ENCODE results near the gene KRTAP9-2.
"Not testable (repeated sequence)": the region's sequence is repeated elsewhere in the genome, so short reads cannot be mapped to it uniquely, and the experiment has no call there.

Gene KRTAP9-2

DNA sequence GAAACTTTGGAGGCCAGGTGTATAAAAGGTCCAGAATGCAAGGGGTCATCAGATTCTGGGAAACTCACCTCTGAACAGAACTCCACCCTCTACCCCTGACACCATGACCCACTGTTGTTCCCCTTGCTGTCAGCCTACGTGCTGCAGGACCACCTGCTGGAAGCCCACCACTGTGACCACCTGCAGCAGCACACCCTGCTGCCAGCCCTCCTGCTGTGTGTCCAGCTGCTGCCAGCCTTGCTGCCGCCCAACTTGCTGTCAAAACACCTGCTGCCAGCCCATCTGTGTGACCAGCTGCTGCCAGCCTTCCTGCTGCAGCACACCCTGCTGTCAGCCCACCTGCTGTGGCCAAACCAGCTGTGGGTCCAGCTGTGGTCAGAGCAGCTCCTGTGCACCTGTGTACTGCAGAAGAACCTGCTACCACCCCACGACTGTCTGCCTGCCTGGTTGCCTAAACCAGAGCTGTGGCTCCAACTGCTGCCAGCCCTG, 11.5 kb downstream of the KRTAP9-2 start, which contains the start of gene KRTAP9-8:
Gene KRTAP9-8, plus strand, starts transcription at position 51 of the 489 bp plus-strand sequence. Its CDS starts 53 bp downstream, at position 104.
- not testable (repeated sequence) for DNase-seq

DNA sequence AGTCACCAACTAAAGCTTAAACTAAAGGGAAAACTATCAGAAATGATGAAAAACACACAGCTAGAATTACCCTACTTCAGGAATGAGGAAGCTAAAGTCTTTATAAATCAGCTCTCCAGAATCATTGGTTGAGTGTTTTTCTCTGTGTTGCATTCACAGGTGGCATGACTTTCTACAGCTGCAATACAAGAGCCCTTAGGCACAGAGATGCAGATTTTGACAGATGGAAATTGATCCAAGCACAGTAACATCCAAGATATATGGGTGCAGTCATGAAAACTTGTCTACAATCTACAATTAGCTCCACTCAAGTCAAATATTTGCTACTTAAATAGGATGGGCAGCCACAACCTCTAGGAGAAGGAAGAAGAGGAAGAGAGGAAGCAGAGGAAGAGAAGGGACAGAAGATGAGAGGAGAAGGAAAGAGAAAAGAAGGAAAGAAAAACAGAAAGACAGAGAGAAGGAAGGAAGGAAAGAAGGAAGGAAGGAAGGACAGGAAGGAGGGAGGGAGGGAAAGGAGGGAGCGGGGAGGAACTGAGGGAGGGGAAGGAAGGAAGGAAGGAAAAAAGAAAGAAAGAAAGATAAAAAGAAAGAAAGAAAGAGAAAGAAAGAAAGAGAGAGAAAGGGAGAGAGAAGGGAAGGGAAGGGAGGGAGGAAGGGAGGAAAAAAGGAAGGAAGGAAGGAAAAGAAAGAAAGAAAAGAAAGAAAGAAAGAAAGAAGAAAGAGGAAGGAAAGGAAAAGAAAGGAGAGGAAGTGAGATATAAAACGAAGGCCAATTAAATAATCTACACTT, 20.7 kb downstream of the KRTAP9-2 start:
- not testable (repeated sequence) for DNase-seq

DNA sequence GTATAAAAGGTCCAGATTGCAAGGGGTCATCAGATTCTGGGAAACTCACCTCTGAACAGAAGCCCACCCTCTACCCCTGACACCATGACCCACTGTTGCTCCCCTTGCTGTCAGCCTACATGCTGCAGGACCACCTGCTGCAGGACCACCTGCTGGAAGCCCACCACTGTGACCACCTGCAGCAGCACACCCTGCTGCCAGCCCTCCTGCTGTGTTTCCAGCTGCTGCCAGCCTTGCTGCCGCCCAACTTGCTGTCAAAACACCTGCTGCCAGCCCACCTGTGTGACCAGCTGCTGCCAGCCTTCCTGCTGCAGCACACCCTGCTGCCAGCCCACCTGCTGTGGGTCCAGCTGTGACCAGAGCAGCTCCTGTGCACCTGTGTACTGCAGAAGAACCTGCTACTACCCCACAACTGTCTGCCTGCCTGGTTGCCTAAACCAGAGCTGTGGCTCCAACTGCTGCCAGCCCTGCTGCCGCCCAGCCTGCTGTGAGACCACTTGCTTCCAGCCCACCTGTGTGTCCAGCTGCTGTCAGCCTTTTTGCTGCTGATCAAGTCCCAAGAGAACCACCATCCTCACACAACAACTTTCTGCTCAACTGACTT, 23.3 kb downstream of the KRTAP9-2 start, which contains the start of gene KRTAP9-4:
Gene KRTAP9-4, plus strand, starts transcription at position 51 of the 604 bp plus-strand sequence. Its CDS starts 34 bp downstream, at position 85.
- not testable (repeated sequence) for DNase-seq

DNA sequence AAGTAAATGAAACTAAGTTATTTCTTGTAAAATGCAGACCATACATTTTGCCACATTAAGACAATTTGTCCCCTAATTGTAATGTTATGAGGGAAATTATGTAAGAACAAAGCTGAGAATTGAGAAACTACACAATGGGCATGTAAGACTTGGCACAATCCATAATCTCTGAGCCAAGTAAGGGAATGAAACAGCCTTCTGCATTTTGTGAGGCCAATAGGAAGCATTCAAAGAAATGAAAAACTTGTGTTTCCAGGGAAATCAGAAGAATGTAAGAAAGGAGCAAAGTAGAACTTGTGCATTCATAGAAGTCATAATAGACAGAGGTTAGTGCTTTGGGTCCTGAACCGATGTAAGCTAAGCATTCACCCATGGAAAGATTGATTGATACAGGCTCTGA, 24.8 kb downstream of the KRTAP9-2 start:
- no peak for DNase-seq

DNA sequence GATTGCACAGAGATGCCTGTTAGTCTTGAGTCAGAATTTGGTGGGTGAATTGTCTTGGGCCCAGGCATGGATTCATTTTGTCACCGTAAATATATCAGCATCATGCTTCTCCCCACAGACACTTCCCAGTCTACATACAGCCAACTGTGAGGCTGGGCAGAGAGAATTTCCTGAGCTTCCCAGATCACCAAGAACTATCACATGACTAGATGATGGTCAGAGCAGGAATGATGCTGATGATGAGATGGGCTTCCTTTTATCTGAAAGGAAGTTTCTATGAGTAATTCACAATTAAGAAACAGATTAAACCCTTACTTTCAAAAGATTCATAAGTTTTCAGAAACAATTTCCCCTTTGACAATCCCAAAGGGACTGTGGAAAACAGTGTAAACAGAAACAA, 28.4 kb downstream of the KRTAP9-2 start:
- DNase-seq = no peak

DNA sequence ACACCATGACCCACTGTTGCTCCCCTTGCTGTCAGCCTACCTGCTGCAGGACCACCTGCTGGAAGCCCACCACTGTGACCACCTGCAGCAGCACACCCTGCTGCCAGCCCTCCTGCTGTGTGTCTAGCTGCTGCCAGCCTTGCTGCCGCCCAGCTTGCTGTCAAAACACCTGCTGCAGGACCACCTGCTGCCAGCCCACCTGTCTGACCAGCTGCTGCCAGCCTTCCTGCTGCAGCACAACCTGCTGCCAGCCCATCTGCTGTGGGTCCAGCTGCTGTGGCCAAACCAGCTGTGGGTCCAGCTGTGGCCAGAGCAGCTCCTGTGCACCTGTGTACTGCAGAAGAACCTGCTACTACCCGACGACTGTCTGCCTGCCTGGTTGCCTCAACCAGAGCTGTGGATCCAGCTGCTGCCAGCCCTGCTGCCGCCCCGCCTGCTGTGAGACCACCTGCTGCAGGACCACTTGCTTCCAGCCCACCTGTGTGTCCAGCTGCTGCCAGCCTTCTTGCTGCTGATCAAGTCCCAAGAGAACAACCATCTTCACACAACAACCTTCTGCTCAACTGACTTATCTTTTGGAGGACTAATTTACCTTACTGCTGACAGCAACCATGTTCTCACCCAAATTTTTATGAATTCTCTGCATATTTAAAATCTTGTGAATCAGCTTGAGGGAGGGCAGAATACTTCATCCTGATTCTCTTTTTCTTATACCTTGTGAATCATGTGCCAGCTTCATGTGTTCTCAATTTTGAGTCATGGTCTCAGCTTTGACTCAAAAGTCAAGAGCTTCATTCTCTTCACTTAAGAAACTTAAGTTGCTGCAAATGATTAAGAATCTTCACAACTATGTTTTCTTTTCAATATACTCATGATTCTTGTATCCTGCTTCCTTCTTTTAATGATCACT, 29.2 kb downstream of the KRTAP9-2 start, which contains the start of gene KRTAP9-9:
Gene KRTAP9-9, plus strand, starts transcription at position 4 of the 910 bp plus-strand sequence.
- not testable (repeated sequence) for DNase-seq

DNA sequence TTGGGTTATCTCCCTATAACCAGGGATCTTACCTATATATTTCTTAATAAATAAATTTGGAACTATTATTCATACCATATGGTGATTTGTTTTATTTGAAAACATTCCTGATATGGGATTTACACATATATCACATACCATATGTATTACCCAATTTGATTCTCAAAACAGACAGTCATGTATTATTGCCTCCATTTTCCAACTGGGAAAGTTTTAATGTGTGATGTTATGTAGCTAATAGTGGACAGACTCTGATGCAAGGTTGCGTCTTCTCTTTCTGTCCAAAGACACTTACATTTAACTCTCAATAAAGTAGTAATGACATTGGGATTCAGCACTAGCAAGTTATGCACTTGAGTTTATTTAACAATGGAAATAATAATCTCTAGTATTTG, 29.8 kb downstream of the KRTAP9-2 start:
- no peak for DNase-seq

DNA sequence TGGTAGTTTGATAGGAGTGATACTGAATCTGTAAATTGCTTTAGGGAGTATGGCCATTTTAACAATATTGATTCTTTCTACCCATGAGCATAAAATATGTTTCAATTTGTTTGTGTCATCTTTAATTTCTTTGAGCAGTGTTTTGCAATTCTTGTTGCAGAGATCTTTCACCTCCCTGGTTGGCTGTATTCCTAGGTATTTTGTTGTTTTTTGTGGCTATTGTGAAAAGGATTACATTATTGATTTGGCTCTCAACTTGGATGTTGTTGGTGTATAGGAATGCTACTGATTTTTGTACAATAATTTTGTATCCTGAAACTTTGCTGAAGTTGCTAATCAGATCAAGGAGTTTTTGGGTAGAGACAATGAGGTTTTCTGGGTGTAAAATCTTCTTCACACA, 32.0 kb downstream of the KRTAP9-2 start:
- no peak for DNase-seq

DNA sequence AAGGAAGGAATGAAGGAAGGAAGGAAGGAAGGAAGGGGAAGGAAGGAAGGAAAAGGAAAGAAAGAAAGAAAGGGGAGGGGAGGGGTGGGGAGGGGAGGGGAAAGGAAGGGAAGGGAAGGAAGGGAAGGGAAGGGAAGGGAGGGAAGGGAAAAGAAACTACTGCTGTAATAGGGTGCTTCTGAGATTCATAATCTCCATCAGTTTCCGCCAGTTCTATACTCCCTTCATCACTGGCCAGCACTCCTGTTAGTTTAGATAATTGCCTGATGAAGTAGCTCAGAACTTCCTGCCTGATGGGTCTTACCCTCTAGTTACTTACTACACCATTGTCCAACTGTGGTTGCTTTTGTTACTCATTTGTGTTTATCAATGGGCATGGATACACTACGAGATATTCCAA, 36.8 kb downstream of the KRTAP9-2 start:
- DNase-seq = no peak

DNA sequence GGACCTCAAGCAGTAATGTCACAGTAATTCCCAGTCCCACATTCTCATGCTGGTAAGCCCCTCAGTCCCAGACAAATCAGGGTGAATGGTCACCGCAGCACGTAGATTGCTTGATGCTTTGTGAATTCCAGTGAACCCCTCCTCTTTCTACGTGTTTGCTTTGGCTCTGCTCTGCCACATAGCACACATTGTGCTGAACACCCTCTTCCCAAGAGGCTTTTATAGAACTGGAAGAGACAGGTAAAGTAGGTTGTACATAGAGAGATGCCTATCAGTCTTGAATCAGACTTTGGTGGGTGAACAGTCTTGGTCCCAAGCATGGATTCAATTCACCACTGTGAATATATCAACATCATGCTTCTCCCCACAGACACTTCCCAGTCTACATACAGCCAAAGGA, 38.2 kb downstream of the KRTAP9-2 start:
- no peak for DNase-seq

DNA sequence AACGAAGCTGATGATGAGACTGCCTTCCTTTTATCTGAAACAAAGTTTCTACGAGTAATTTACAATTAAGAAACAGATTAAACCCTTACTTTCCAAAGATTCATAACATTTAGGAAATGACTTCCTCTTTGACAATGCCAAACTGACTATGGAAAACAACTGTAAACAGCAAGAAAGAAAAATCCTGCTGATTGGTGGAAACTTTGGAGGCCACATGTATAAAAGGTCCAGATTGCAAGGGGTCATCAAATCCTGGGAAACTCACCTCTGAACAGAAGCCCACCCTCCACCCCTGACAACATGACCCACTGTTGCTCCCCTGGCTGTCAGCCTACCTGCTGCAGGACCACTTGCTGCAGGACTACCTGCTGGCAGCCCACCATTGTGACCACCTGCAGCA, 38.6 kb downstream of the KRTAP9-2 start, which contains the start of gene KRTAP9-6:
Gene KRTAP9-6, plus strand, starts transcription at position 301 of the 400 bp plus-strand sequence. Its CDS starts 0 bp downstream, at position 301.
- no peak for DNase-seq

DNA sequence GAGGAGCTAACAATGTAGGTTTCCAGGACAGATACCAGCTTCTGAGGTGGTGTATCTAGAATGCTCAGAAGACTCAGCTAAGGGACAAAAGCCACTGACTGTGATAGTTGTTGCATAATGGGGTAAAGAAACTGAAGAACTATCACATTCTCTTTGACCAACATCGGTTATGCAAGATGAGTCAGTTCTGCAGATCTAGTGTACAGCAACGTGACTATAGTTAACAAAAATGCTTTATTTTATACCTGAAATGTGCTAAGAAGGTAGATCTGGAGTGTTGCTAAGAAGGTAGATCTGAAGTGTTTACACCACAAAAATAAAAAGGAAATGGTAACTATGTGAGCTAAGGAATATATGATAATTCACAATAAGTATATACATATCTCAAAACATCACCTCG, 41.3 kb downstream of the KRTAP9-2 start:
- no peak for DNase-seq

DNA sequence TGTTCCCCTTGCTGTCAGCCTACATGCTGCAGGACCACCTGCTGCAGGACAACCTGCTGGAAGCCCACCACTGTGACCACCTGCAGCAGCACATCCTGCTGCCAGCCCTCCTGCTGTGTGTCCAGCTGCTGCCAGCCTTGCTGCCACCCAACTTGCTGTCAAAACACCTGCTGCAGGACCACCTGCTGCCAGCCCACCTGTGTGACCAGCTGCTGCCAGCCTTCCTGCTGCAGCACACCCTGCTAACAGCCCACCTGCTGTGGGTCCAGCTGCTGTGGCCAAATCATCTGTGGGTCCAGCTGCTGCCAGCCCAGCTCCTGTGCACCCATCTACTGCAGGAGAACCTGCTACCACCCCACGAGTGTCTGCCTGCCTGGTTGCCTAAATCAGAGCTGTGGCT, 44.9 kb downstream of the KRTAP9-2 start:
- not testable (repeated sequence) for DNase-seq

DNA sequence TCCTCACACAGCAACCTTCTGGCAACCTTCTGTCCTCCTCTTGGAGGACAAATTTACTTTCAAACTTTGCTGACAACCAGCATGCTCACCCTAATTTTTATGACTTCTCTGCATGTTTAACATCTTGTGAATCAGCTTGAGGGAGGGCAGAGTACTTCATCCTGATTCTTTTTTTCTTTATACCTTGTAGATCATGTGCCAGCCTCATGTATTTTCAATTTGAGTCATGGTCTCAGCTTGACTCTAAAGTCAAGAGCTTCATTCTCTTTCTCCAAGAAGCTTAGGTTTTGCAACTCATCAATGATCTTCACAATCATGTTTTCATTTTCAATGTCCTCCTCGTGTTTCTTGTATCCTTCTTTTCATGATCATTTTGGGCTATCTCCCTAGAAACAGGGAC, 45.4 kb downstream of the KRTAP9-2 start:
- DNase-seq = no peak

DNA sequence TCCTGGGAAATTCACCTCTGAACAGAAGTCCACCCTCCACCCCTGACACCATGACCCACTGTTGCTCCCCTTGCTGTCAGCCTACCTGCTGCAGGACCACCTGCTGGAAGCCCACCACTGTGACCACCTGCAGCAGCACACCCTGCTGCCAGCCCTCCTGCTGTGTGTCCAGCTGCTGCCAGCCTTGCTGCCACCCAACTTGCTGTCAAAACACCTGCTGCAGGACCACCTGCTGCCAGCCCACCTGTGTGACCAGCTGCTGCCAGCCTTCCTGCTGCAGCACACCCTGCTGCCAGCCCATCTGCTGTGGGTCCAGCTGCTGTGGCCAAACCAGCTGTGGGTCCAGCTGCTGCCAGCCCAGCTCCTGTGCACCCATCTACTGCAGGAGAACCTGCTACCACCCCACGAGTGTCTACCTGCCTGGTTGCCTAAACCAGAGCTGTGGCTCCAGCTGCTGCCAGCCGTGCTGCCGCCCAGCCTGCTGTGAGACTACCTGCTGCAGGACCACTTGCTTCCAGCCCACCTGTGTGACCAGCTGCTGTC, 49.3 kb downstream of the KRTAP9-2 start, which contains the start of gene KRTAP9-7:
Gene KRTAP9-7, plus strand, starts transcription at position 51 of the 543 bp plus-strand sequence. Its CDS starts 0 bp downstream, at position 51.
- not testable (repeated sequence) for DNase-seq
